Bone marrow (tissue), 2 donors: Measurements from ENCODE around the gene EIF3C.
"Not testable (repeated sequence)": the region's sequence is repeated elsewhere in the genome, so short reads cannot be mapped to it uniquely, and the experiment has no call there.

Experiments
- DNase-seq, 2 donors: peaks; one replicate each; lab custom pipeline; 2025; lab: John Stamatoyannopoulos, UW

EIF3C gene

GRCh38 chr16:28711220-28712083, at the start of gene EIF3C:
Gene EIF3C (plus strand): TSS chr16:28711464. CDS start chr16:28711687, 223 bp downstream.
- not testable (repeated sequence) for DNase-seq

GRCh38 chr16:28666264-28666663, 45.0 kb upstream of the EIF3C start:
- not testable (repeated sequence) for DNase-seq

GRCh38 chr16:28667480-28667879, 43.8 kb upstream of the EIF3C start:
- DNase-seq: not testable (repeated sequence)

GRCh38 chr16:28668199-28668598, 43.1 kb upstream of the EIF3C start:
- not testable (repeated sequence) for DNase-seq

- DNase-seq: not testable (repeated sequence)
These were observed 22.8 kb upstream of the EIF3C start for GRCh38 chr16:28688327-28688952.

- DNase-seq: not testable (repeated sequence)
These were observed 21.8 kb upstream of the EIF3C start for GRCh38 chr16:28689425-28689824.

GRCh38 chr16:28691722-28692121, 19.5 kb upstream of the EIF3C start:
- DNase-seq: not testable (repeated sequence)

GRCh38 chr16:28693257-28693950, 17.9 kb upstream of the EIF3C start:
- DNase-seq: not testable (repeated sequence)

GRCh38 chr16:28699792-28700191, 11.5 kb upstream of the EIF3C start:
- DNase-seq: not testable (repeated sequence)

GRCh38 chr16:28700349-28700748, 10.9 kb upstream of the EIF3C start:
- DNase-seq: not testable (repeated sequence)

GRCh38 chr16:28701384-28701783, 9.9 kb upstream of the EIF3C start:
- not testable (repeated sequence) for DNase-seq

- not testable (repeated sequence) for DNase-seq
These were observed 7.0 kb upstream of the EIF3C start for GRCh38 chr16:28704246-28704645.

GRCh38 chr16:28722852-28723650, 11.8 kb downstream of the EIF3C start:
- not testable (repeated sequence) for DNase-seq

GRCh38 chr16:28731253-28731652, 20.0 kb downstream of the EIF3C start:
- not testable (repeated sequence) for DNase-seq

- DNase-seq: not testable (repeated sequence)
These were observed 21.3 kb downstream of the EIF3C start for GRCh38 chr16:28732455-28733124.

GRCh38 chr16:28739787-28740186, 28.5 kb downstream of the EIF3C start:
- not testable (repeated sequence) for DNase-seq

GRCh38 chr16:28740631-28741030, 29.4 kb downstream of the EIF3C start:
- not testable (repeated sequence) for DNase-seq

GRCh38 chr16:28741295-28741694, 30.0 kb downstream of the EIF3C start:
- not testable (repeated sequence) for DNase-seq

GRCh38 chr16:28746618-28747350, 35.5 kb downstream of the EIF3C start:
- not testable (repeated sequence) for DNase-seq

- not testable (repeated sequence) for DNase-seq
These were observed 38.8 kb downstream of the EIF3C start for GRCh38 chr16:28749997-28750465.
